ENCODE data around the gene ROPN1B. TPM values are rescaled to one million over a fixed set of nuclear protein-coding genes. Genes with fewer than 3 reads are reported as not detected.
"Not testable (repeated sequence)": the region's sequence is repeated elsewhere in the genome, so short reads cannot be mapped to it uniquely, and the experiment has no call there.

The ROPN1B gene
- total RNA-seq, 2 donors from 2014 or later: 3.9 to 4.7 TPM

DNA sequence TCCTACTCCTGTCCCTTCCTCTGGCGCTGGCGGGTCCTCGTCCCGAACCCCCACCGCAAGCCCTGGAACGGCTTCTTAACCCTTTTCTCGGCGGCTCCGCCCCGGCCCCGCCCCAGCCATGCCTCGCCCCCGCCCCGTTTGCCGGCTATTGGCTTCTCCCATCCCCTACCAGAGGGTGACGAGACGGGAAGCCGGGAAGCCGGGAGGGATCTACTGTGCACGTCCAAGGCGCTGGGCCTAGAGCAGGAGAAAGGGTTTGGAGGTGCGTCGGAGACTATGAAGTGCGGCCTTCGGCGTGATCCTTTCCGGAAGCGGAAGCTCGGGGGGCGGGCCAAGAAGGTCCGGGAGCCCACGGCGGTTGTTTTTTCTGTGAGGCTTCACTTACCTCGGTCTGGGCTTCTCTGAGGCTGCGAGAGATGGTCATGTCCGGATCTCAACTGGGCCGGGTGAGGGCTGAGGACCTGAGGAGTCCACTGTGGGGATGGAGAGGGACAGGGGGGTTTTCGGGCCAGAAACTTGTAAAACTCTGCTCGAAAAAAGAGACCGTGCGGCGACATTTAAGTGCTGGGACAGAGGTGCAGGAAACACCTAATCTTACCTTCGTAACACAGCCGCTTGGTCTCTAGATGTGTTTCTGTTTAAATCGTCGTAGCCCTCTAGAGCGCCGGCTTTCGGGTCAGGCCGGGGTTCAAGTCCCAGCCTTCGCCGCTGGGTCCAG lies 21.4 kb downstream of the ROPN1B start:
- no peaks in the 10 kb centered on the region for H3K9me3 ChIP-seq
- H3K4me1 ChIP-seq: peaks cover 0 to 5% of the 10 kb centered on the region in 2 donors
- peak; percentile 92 for DNase-seq (ENCODE audit: low spot score)
- peak overlapping the region; percentile 72 to 81 for H3K27ac ChIP-seq
- TF ChIP-seq CTCF (IDR thresholded peaks at IDR 0.05): no peak
- H3K27me3 ChIP-seq: no peaks in the 10 kb centered on the region
- no peaks in the 10 kb centered on the region for H3K36me3 ChIP-seq
- H3K4me3 ChIP-seq: peak overlapping the region; percentile 54 to 66

DNA sequence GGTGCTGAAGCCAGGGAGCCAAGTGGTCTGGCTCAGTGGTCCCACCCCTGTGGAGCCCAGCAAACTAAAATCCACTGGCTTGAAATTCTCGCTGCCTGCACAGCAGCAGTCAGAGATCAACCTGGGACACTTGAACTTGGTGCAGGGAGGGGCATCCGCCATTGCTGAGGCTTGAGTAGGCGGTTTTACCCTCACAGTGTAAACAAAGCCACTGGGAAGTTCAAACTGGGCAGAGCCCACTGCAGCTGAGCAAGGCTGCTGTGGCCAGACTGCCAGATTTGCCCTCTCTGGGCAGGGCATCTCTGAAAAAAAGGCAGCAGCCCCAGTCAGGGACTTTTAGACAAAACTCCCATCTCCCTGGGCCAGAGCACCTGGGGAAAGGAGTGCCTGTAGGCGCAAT lies 27.8 kb downstream of the ROPN1B start:
- not testable (repeated sequence) for H3K27me3 ChIP-seq; H3K27ac ChIP-seq; DNase-seq (ENCODE audit: low spot score); H3K36me3 ChIP-seq; H3K9me3 ChIP-seq; H3K4me3 ChIP-seq; H3K4me1 ChIP-seq

GRCh38 chr3:126002189-126002588 lies 33.2 kb downstream of the ROPN1B start:
- DNase-seq (ENCODE audit: low spot score): no peak
- Histone ChIP-seq H3K9me3 (no peaks in the 10 kb centered on the region), H3K27ac (no peak overlapping the region), H3K4me1 (no peaks in the 10 kb centered on the region), H3K27me3 (no peaks in the 10 kb centered on the region), H3K4me3 (no peak overlapping the region), H3K36me3 (peaks cover 6% of the 10 kb centered on the region)
- no peak for TF ChIP-seq CTCF (IDR thresholded peaks at IDR 0.05)

DNA sequence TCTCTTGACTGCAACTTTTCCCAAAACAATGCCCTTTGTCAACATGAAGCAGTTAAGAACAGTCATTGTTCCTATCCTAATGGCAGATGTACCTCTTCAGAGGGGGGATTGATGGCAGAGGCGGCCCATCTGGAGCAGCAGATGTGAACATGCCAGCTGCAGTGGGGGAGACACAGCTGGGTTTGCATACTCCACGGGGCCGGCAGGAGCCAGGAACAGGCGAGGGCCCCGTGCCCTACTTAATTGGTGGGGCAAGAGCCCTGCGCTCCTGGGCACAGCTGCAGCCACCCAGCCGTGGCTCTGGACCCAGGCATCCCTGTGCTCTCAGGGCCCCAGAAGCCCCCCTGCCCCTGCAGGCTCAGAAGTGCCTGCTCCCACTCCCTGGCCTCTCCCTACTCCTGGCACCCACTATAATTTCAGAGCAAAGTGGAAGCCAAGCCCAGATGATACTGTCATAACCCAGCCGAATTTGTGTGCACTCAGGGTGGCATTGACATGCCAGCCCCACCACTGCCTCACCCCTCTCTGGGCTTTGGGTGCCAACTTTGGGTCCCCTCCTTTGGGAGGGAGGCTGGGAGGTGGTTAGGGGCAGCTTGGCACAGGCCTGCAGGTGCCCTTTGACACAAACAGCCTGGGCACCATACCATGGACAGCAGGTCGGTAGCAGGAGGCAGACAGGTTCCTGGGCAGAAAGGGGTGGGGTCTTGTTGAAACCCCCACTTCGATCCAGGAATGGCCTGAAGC lies 34.6 kb downstream of the ROPN1B start:
- Histone ChIP-seq H3K27ac (no peak overlapping the region), H3K4me1 (no peaks in the 10 kb centered on the region), H3K27me3 (no peaks in the 10 kb centered on the region), H3K36me3 (peaks cover 13% of the 10 kb centered on the region), H3K4me3 (no peak overlapping the region), H3K9me3 (no peaks in the 10 kb centered on the region)
- no peak for TF ChIP-seq CTCF (IDR thresholded peaks at IDR 0.05)
- no peak for DNase-seq (ENCODE audit: low spot score)

DNA sequence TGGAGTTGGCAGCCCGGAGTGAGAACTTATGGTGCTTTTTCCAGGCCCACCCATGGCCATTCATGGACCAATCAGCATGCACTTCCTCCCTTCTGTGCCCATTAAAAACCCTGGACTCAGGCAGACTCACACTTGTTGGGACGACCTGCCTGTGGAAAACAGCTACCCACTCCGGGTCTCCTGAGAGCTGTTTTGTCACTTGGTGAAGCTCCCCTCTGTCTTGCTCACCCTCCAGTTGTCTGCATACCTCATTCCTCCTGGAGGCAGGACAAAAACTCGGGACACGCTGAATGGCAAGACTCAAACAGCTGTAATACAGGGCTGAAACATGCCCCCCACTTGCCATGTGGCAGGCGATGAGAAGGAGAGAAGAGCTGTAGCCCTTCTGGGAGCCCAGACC lies 35.2 kb downstream of the ROPN1B start:
- no peak overlapping the region for H3K27ac ChIP-seq
- no peak overlapping the region for H3K4me3 ChIP-seq
- no peak for TF ChIP-seq CTCF (IDR thresholded peaks at IDR 0.05)
- H3K4me1 ChIP-seq: no peaks in the 10 kb centered on the region
- H3K9me3 ChIP-seq: no peaks in the 10 kb centered on the region
- no peak for DNase-seq (ENCODE audit: low spot score)
- peaks cover 13% of the 10 kb centered on the region for H3K36me3 ChIP-seq
- no peaks in the 10 kb centered on the region for H3K27me3 ChIP-seq

DNA sequence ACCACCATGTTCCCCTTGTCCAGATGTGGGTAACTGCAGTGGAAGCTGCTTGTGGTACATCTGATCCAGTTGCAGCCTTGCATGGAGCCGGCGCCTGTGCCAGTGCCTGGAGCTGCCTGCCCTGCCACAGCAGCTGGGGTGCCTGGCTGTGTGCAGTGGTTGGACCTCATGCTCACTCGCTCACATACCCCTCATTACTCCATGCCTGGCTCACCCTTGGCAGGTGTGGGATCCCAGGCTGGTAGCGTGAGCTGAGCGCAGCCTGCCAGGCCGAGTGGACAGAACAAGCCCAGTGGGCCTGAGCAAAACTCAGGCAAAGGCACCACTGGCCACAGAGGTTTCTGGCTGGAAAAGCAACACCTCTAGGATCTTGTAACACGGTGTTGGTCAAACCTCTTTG lies 35.7 kb downstream of the ROPN1B start:
- TF ChIP-seq CTCF (IDR thresholded peaks at IDR 0.05): no peak
- peaks cover 13% of the 10 kb centered on the region for H3K36me3 ChIP-seq
- H3K27me3 ChIP-seq: no peaks in the 10 kb centered on the region
- no peak overlapping the region for H3K4me3 ChIP-seq
- H3K9me3 ChIP-seq: no peaks in the 10 kb centered on the region
- H3K27ac ChIP-seq: no peak overlapping the region
- no peaks in the 10 kb centered on the region for H3K4me1 ChIP-seq
- DNase-seq (ENCODE audit: low spot score): no peak
